ENCODE measurements around the gene HOXB3.

Gene HOXB3

DNA sequence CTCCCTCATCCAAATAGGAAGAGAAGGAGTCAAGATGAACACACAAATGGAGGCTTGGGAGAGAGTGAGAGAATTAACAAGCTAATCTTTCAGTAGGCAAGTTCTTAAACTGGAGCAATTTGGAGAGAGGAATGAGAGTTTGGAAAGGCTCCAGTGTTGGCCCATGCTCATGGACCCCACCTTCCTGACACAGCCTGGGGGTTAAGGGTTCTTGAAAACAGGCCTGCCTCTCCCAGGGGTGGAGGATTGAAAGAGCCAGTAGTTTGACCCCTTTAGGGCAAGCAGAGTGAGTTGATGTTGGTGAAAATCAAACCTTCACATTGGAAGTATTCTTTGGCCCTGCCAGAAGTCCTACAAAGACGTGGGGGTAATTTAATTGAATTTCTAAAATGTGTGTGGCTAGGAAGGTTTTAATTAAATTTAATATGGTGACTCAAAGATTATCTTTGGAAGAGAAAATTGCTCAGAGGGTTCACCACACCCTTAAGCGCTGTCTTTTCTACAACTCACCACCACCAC, 5.8 kb downstream of the HOXB3 start:
- DNase-seq: no peak

DNA sequence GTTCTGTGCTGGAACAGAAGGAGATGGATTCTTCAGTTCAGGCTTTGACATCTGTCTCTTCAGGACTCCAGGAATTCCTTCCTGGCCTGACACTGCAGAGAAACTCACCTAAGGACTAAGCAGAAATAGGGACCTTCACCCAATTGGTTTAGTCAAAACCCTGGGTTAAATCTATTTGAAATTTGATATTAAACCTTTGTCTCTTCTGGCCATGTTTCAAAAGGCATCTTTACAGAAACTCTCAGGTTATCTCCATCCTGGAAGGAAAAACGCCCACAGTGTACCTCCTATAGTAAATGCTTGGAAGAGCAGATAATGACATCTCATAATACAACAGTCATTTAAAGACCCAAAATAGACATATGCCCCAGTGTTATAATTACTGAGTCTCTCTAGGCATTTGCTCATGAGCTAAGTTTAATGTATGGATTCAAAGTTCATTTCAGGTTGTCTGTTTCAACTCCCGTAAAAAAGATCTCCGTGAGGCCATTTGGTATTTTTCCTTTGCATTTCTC, 6.3 kb downstream of the HOXB3 start:
- no peak for DNase-seq

DNA sequence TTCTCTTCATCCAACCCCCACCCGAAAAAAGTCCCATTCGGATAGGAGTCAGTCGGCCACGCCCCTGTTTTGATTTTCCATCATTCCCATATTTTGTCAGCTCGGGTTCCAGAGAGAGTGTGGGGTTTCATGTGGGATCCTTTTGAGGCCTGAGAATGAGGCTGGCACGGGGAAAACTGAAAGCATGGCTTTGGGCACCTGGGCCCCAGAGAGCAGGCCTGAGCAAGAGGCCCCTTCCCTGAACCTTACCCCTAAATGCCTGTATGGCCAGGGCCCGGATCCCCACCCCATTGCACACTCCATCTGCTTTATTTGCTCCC, 7.3 kb downstream of the HOXB3 start:
- DNase-seq: no peak

DNA sequence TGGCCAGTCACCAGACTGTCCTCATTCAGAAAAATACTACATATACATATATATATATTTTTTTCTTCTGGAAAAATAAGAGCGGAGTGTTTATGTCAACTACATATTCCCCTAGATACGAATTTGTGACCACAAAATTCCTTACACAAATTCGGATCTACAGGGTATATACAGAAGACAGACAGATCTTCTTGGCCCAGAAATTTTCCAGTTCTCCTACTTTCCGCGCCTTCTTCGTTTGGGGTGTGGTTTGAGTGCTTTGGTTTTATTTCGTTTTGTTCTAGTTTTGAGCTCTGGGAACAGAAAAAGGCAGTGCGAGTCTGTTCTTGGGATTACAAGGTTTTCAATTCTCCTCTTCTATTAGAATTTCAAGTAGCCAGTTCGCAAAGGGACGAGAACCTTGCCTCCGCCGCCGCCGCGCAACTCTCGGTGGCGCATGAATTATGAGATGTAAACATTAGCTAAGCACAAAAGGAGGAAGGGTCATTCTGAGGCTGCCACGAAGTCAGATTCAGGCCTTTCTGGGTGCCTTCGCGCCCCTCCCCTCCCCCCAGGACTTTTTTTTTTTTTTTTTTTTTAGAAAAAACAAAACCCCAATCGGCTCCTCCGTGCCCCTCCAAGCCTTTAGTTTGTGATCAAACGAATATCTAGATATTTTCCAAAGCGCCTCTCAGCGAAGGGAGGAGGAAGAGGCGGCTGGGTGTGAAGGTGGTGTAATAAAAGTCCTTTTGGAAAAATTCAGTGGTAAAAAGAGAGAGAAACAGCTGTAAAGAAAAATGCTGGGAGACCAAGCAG, 10.1 kb downstream of the HOXB3 start:
- no peak for DNase-seq

DNA sequence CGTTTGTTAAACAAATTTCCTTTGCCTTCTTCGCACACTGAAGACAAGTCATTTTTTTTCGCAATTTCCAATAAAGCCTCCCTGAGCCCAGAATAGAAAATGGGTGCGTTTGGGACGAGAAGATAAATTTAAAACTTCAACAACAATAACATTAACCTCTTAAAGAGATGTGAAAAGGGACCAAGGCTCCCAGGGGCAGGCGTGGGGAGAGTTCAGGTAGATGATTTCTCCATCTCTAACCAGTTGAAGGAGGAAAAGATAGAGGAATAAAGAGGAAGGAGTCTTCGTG, 10.6 kb downstream of the HOXB3 start:
- DNase-seq: no peak

DNA sequence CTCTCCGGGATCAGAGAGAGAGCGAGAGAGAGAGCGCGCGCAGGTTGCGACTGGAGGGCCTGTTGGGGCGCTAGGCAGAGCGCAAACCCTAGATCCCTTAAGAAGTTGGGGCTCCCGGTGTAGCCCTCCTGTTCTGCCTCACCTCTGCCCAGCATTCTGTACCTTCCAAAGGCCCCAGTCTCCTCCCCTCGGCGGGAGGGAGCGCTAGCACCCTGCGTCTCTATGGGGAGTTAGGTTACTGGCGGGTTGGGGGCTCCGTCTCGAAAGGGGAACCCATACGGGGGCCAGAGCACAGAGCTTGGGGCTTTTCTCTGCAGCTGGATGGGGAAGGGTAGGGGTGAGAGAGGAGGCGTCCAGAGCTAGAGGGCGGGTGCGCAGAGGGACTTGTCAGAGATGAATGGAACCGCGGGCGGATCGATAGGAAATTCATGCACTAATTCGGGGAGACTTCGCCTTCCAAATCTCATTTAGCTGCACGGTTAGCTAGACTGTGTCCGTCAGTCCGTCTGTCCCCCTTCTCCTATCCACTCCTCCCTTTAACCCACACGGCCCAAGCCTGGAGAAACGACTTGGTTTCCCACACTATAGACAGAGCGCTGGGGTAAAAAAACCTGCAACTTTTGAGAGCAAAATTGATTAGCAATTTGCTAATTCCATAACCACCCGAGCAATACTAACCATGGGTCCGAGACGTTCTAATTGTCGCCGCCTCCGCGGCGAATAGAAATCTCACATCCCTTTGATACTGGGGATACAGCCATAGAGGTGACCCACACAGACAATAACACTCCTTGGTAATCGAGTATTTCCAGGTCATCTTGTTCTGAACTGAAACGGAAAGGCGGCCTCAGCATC, 11.2 kb downstream of the HOXB3 start:
- DNase-seq: no peak

DNA sequence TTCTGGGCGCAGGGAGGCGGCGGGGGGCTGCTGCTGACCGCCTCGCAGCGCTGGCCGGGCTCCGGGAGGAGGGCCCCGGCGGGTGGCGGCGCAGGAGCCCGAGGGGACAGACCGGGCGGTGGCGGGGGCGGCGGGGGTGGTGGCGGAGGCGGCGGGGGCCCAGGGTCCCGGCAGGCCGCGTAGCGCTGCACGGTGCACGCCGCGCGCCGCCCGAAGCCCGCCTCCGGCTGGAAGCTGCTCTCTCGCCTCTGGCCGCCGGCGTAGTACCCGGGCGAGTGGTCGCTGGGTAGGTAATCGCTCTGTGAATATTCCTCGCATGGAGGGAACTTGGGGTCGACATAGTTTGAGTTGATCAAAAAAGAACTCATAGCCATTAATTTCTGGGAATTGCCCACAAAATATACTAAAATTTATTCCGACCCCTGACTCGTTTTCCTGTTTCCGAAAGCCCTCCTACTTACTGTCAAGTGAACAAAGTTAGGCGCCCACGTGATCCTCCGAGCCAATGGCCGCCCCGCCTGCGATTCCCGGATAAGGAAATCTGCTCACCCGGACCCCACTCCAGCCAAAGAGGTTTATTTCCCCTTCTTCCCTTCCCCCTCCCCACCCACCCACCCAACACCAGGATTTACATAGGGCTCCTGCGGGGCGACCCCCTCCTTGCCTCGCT, 12.0 kb downstream of the HOXB3 start, which contains the start of gene HOXB4:
Gene HOXB4 (minus strand): TSS at position 405 of the 670 bp plus-strand sequence. CDS start 31 bp downstream, at position 374.
- DNase-seq: peak; percentile 81

DNA sequence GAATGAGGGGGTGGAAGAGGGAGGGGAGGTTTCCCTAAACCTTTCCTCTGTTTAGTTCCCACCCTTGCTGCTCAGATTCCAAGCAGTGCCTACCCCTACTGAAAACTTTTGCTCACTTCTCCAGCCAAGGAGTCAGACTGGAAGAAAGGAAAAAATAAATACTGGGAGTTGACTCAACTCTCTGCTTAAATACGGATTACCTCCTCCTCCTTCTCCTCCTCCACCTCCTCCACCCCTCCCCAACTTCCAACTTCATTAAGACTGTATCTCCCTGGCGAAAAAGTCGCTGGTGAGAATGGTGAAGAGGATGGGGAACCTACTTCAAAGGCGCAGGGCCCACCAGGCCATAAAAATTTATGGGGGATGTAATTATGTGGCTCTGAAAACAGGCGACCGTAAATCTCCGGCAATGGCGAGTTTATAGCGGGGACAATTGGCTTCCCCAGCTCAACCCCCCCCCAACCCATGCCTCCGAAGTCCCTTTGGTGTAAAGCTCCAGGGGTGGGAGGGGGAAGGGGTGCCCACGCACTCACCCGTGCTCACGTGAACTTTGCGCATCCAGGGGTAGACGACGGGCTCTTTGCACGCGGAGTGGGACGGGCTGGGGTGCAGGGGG, 12.6 kb downstream of the HOXB3 start:
- DNase-seq: no peak

DNA sequence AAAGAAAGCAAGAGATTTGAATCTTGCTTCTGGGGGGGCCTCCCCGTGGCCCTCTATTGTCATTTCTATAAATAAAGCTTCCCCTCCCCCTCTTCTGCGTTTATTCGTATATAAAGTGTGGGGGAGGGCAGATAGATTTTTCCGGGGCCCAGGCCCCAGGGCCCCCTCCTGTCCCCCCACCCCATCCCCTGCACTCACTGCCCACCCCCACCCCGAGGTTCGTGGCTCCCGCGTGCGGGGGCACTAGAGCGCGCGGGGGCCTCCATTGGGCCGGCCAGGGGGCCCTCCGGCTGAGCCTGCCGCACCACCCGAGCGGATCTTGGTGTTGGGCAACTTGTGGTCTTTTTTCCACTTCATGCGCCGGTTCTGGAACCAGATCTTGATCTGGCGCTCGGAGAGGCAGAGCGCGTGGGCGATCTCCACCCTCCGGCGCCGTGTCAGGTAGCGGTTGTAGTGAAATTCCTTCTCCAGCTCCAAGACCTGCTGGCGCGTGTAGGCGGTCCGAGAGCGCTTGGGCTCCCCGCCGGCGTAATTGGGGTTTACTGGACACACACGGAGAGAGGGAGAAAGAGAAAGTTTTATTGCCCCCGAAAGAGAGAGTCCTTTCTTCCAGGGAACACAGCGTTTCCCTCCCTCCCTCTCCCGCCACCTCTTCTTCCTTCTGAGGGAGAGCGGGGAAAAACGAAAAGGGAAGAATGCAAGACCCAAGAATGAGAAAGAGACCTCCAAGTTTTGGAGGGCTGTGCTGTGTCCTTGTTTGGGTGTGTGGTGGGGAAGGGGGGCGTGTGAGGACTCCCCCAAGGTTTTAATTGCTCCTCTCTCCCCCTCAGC, 13.3 kb downstream of the HOXB3 start:
- DNase-seq: no peak

DNA sequence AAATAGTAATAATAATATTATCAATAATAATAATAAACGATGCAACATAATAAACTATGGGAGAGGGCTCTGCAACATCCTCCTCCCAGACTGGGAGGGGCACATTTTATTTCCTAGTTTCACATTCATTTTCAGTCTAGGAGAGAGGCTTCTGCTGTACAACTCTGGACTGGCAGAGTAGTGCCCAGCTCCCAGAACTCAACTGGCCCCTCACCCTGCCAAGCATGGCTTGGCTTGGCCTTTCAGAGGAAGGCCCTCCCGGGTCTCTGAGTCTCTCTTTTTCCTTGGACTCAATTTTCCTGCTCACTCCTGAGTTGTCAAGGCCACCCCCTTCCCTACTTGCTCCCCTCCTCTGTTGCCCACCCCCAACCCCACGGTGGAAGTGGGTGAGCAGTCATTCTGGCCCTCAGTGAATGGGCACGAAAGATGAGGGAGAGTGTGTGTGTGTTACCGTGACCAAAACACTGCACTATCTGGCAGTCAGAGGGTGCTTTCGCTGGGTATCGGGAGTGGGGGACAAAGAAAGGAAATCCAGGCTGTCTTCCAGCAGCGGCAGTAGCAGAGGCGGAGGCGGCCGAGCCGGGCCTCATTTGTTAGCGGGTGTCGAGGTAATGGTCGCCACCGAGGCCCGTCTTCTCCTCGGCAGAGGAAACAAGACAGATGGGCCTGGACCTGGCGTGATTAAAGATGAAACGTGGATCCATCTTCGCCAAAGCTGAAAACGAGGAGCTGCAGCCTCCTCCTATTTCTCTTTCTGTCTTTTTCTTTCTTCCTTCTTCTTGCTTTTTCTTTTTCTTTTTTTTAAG, 14.2 kb downstream of the HOXB3 start:
- no peak for DNase-seq

DNA sequence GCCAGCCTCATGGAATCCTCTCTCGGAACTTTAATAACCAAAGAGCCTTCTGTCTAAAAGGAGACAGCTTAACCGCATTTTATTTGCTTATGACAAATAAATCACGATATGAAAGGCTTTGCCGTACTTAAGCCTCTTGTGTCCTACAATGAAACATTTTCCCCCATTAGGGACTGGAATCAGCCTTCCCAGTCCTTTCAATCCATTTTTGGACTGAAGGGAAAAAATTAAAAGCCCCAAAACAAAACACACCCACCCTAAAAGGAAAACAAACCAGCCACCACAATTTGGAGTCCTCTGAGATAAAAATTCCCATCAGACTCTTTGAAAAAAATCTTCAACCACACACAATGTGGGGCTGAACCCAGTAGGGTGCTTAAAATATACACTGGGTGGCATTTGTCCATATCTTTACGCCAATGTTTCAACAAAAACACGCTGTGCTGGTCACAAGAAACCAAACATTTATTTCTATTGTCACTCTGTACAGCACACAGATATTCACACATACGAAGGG, 14.9 kb downstream of the HOXB3 start:
- no peak for DNase-seq

DNA sequence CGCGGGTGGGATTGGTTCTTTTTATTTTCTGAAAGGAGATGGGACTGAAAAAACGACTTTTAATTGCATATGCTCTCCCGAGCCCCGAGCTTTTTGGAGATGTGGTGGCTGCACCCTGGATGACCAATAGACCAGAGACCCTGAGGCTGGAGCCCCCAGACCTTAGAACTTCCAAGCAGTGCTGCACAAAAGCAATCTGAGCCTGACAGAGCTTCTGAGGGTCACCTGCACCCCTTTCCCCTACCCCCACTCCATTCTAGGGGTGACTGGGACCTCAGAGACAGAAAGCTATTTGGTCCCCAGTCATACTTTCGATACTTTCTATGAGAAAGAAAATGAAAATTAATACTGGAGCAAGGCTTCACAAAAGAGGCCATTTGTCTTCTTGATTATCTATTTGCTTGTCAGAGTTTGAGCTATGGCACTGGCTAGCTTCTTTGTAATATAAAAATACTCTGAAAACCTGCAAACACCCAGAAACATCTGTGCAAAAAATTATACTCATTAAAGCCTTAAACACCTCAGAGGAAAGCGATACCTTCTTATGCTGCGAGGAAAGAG, 15.5 kb downstream of the HOXB3 start:
- DNase-seq: no peak

DNA sequence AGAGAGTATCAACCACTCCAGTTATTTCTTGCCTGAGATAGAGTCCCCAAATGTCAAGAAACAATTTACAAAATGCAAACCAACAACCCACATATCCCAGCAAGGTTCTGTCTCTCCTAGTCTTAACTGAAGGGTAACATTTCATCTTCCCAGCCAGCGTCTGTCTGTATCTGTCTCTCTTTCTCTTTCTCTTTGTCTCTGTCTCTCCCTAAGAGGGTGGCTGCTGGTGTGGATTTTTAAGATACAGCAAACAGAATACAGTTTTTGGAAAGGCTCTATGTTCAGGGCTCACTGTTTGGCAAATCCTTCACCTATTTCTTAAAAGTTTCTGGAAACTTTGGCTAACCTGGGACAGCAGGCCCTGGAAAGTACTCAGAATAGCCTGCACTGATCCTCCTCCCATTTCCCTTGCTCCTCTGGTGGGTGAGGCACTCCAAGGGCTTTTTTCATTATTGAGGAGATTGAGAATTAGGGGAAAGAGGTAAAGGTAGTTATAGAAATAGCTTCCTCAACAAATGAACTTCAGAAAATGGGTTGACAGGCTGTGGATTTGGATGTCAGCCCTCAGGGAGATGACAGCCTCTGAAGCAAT, 18.1 kb downstream of the HOXB3 start:
- no peak for DNase-seq

DNA sequence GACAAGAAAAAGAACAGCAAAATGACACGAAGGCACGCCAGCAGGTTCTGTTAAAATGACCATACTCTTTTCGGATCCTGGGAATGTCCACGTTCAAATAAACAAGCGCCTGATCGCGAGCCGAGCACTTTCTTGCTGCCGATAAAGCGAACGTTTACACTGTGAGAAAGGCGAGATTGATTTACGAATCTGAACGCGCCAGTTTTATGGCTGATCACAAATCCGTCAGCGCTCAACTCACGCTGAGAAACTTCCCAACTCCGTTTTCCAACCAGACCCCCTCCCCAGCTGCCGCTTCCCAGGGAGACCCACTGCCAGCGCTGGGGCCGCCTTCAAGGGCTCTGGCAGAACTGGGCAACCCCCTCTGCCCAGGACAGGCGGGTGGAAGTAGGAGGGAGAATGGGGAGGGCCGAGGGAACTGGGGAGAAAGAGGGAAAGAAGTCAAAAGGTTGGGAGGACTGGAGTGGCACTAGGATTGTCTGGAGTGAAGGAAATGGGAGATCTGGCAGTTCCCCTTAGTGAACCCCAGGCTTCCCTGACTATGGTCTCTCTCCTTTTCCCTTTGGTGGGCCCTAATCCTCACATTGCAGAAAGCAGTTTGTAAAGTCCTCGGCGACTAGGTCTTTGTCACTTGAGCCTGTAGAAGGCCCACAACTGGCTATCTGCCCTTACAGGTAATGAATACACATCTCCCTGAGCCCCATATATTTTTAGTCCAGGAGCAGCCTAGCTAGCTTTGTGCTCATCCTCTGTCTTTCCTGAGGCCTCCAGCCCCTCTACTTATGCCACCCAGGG, 18.8 kb downstream of the HOXB3 start:
- no peak for DNase-seq

DNA sequence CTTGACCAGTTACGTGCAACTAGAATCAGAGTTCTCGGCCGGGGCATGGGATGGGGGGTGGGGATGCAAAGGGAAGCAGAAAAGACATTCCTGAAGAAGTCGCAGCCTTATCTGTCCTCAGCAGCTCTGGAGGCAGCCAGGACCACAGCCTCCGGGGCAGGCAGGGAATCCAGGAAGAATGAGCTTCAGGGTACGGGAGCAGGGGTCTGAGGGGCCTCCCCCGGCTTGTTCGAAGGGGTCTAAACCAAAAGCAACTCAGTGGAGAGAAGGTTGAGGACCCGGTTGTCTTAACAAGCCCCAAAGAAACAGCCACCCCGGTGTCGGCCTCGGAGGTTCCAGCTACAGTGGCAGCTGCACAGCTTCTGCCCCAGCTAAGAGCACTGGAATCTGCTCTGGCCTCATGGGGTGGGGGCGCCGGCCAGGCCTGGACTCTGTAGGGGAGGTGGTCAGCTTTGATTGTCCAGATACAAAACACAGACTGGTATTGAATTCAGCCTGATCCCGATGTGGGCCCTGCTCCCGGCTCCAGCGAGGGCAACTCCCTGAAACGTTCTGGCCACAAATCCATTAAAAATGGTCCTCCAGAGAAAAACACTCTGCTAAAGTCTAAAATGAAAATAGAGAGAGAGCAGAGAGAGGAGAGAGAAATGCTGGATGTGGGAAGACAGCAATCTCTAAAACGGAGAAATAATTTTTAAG, 19.6 kb downstream of the HOXB3 start:
- DNase-seq: no peak

DNA sequence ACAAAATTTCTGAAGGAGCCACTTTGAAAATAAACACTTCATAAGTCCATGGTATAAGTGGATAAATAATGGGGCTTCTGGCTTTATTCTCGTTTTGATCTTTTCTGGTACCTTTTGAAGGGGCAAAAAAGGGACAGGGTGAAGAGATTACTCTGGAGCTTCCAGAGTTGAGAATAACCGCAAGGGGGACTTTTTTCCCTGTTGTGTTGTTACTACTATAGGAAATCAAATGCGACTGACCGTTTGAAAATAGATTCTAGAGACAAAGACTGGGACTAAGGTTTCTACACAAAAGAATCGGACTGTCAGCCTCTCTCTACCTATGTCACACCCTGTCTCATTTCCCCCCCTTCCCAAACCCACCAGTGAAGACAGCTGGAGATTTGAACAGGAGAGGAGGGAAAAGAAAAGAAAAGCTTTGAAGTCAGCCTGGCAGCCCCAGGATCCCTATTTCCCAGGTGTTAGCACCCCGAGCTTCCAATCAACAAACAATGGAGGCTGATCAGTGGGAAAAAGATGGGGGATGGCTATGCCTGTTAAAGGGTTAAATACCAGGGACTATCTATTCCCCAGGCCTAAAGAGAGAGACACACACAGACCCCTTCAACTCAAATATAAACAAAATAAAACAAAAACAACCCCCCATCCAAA, 20.2 kb downstream of the HOXB3 start:
- no peak for DNase-seq

DNA sequence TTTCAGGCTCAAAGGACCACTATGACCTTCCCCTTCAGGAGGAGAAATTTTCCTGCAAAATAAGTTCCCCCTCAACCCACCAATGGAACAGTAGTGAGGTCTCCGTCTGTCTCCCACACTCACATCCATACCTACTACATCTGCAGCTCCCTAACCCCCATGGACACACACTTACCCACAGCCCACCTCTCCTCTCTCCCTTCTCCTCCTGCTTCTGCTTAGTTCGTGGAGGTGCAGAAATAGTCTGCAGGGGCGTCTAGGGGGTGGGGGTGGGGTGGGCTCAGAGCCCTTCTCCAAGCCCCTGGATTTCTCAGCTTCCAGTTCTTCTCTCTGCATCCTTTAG, 20.8 kb downstream of the HOXB3 start:
- no peak for DNase-seq

Data from right hindlimb (tissue), 1 donor.